ENCODE data around the gene TOR1A. TPM values are rescaled to one million over a fixed set of nuclear protein-coding genes. Genes with fewer than 3 reads are reported as not detected.

The TOR1A gene
- total RNA-seq, 4 donors from 2014 or later, result 18.1 to 31.9 (median 24.9) TPM

DNA sequence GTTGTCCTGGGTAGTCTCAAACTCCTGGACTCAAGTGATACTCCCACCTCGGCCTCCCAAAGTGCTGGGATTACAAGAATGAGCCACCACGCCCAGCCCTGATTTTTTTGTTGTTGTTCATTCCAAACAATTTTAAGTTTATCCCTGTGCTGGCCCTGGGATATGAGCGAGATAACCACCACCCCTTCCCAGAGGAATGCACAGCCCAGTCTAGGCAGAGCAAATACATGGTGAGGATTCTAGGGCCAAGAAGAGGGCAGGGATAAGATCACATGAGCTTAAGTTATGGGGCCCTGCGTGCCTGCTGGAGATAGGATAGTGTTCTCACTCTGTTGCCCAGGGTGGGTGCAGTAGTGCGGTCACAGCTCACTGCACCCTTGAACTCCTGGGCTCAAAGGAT is 42.0 kb downstream of the TOR1A start:
- H3K9me3 ChIP-seq, result no peaks in the 10 kb centered on the region
- no peaks in the 10 kb centered on the region for H3K4me1 ChIP-seq
- H3K27me3 ChIP-seq, result peaks cover 0 to 2% (median 1%) of the 10 kb centered on the region in 3 donors
- in situ Hi-C loops (cut with MboI; ENCODE audit: low sequenced_read_pairs in 4 of 4) (loop anchor here (5.0 to 25.0 kb wide), 8 partner anchors 40 to 647 kb away; partner anchors contain the start of genes ASB6 (in 2 of the 4) and NTMT1 (in 1 of the 4)), intact Hi-C loops (cut with DNase I; ENCODE audit: low total_unique reads) (loop anchor here (5.0 kb wide), 1 partner anchor 645 kb away; no protein-coding TSS in a partner anchor)
- no peak for TF ChIP-seq POLR2A (IDR thresholded peaks at IDR 0.05)
- TF ChIP-seq, protein P1, sequence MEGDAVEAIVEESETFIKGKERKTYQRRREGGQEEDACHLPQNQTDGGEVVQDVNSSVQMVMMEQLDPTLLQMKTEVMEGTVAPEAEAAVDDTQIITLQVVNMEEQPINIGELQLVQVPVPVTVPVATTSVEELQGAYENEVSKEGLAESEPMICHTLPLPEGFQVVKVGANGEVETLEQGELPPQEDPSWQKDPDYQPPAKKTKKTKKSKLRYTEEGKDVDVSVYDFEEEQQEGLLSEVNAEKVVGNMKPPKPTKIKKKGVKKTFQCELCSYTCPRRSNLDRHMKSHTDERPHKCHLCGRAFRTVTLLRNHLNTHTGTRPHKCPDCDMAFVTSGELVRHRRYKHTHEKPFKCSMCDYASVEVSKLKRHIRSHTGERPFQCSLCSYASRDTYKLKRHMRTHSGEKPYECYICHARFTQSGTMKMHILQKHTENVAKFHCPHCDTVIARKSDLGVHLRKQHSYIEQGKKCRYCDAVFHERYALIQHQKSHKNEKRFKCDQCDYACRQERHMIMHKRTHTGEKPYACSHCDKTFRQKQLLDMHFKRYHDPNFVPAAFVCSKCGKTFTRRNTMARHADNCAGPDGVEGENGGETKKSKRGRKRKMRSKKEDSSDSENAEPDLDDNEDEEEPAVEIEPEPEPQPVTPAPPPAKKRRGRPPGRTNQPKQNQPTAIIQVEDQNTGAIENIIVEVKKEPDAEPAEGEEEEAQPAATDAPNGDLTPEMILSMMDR (IDR thresholded peaks at IDR 0.05 in 4 of 5, conservative IDR thresholded peaks at IDR 0.05 in 1 of 5), result no peak
- no peak overlapping the region for H3K27ac ChIP-seq
- DNase-seq (no peak), ATAC-seq (no peak)
- no peaks in the 10 kb centered on the region for H3K36me3 ChIP-seq
- no peak overlapping the region for H3K4me3 ChIP-seq

DNA sequence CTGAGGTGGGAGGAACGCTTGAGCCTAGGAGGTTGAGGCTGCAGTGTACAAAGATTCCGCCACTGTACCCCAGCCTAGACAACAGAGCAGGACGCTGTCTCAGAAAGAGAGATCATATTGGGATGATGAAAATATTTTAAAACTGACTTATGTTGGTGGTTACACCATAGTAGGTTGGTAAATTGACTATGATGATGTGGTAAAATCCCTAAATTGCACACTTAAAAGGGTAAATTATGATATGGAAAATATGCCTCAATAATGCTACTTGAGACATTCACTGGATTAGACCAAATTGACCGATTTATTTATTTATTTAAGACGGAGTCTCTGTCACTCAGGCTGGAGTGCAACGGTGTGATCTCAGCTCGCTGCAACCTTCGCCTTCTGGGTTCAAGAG is 42.8 kb downstream of the TOR1A start:
- intact Hi-C loops (cut with DNase I; ENCODE audit: low total_unique reads) (loop anchor here (5.0 kb wide), 1 partner anchor 644 kb away; no protein-coding TSS in a partner anchor), in situ Hi-C loops (cut with MboI; ENCODE audit: low sequenced_read_pairs in 4 of 4) (loop anchor here (5.0 to 25.0 kb wide), 8 partner anchors 39 to 646 kb away; partner anchors contain the start of genes ASB6 (in 2 of the 4) and NTMT1 (in 1 of the 4))
- Histone ChIP-seq H3K27ac (no peak overlapping the region), H3K9me3 (no peaks in the 10 kb centered on the region), H3K36me3 (no peaks in the 10 kb centered on the region), H3K27me3 (no peaks in the 10 kb centered on the region), H3K4me3 (no peak overlapping the region), H3K4me1 (no peaks in the 10 kb centered on the region)
- DNase-seq (no peak), ATAC-seq (no peak)
- TF ChIP-seq POLR2A (IDR thresholded peaks at IDR 0.05), result no peak
- TF ChIP-seq, protein P1 (IDR thresholded peaks at IDR 0.05 in 4 of 5, conservative IDR thresholded peaks at IDR 0.05 in 1 of 5), result no peak

DNA sequence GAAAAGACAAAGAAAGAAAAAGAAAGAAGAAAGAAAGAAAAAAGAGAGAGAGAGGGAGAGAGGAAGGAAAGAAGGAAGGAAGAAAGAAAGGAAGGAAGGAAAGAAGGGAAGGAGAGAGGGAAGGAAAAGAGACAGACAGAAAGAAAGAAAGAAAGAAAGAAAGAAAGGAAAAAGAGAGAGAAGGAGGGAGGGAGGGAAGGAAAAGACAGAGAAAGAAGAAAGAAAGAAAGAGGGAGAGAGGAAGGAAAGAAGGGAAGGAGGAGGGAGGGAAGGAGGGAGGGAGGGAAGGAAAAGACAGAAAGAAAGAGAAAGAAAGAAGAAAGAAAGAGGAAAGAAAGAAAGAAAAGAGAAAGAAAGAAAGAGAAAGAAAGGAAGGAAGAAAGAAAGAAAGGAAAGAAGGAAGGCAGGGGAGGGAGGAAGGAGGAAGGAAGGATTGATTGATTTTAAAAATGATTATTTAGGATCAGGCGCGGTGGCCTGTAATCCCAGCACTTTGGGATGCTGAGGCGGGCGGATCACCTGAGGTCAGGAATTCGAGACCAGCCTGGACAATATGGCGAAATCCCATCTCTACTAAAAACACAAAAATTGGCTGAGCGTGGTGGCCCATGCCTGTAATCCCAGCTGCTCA is 44.3 kb downstream of the TOR1A start:
- no peak for DNase-seq
- H3K36me3 ChIP-seq, result no peaks in the 10 kb centered on the region
- intact Hi-C loops (cut with DNase I; ENCODE audit: low total_unique reads), result loop anchor here (5.0 kb wide), 1 partner anchor 642 kb away; no protein-coding TSS in a partner anchor
- H3K4me1 ChIP-seq, result no peaks in the 10 kb centered on the region
- in situ Hi-C loops (cut with MboI; ENCODE audit: low sequenced_read_pairs in 4 of 4), result loop anchor here (5.0 to 25.0 kb wide), 8 partner anchors 37 to 645 kb away; partner anchors contain the start of genes ASB6 (in 2 of the 4) and NTMT1 (in 1 of the 4)
- no peaks in the 10 kb centered on the region for H3K9me3 ChIP-seq
- ATAC-seq, result no peak
- H3K27me3 ChIP-seq, result no peaks in the 10 kb centered on the region
- TF ChIP-seq, protein P1 (IDR thresholded peaks at IDR 0.05 in 4 of 5, conservative IDR thresholded peaks at IDR 0.05 in 1 of 5), result no peak
- no peak overlapping the region for H3K4me3 ChIP-seq
- H3K27ac ChIP-seq, result no peak overlapping the region

DNA sequence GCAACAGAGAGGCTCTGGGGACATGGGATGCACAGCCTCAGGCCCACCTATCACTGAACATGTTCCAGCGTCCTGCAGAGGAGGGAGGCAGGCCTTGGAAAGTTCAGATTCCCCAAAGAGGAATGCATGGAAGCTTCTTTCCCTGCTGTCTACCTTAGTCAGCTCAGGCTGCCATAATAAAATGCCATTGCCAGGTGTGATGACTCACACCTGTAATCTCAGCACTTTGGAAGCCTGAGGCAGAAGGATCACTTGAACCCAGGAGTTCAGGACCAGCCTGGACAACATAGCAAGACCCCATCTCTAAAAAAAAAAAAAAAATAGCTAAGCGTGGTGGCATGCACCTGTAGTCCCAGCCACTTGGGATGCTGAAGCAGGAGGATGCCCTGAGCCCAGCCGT is 45.5 kb downstream of the TOR1A start:
- Histone ChIP-seq H3K27ac (no peak overlapping the region), H3K27me3 (peaks cover 0 to 3% (median 0%) of the 10 kb centered on the region in 3 donors), H3K9me3 (no peaks in the 10 kb centered on the region), H3K4me3 (no peak overlapping the region), H3K4me1 (no peaks in the 10 kb centered on the region), H3K36me3 (no peaks in the 10 kb centered on the region)
- no peak for ATAC-seq
- no peak for TF ChIP-seq POLR2A (IDR thresholded peaks at IDR 0.05)
- TF ChIP-seq, protein P1 (IDR thresholded peaks at IDR 0.05 in 4 of 5, conservative IDR thresholded peaks at IDR 0.05 in 1 of 5), result no peak
- in situ Hi-C loops (cut with MboI; ENCODE audit: low sequenced_read_pairs in 4 of 4), result loop anchor here in 1 of 4 donors (25.0 kb wide), 2 partner anchors 141 to 641 kb away; partner anchors contain the start of genes ASB6 and NTMT1
- DNase-seq, result no peak
- intact Hi-C loops (cut with DNase I; ENCODE audit: low total_unique reads), result no loop called here

Data from gastrocnemius medialis (tissue), 4 donors.